EL (cell line): ENCODE measurements around the gene SLC26A4.
"Not testable (repeated sequence)": the region's sequence is repeated elsewhere in the genome, so short reads cannot be mapped to it uniquely, and the experiment has no call there.

Source experiments
- DNase-seq: peaks from one replicate; pipeline ENCODE4 v3.0.0-alpha.2; 2016

The SLC26A4 gene

DNA sequence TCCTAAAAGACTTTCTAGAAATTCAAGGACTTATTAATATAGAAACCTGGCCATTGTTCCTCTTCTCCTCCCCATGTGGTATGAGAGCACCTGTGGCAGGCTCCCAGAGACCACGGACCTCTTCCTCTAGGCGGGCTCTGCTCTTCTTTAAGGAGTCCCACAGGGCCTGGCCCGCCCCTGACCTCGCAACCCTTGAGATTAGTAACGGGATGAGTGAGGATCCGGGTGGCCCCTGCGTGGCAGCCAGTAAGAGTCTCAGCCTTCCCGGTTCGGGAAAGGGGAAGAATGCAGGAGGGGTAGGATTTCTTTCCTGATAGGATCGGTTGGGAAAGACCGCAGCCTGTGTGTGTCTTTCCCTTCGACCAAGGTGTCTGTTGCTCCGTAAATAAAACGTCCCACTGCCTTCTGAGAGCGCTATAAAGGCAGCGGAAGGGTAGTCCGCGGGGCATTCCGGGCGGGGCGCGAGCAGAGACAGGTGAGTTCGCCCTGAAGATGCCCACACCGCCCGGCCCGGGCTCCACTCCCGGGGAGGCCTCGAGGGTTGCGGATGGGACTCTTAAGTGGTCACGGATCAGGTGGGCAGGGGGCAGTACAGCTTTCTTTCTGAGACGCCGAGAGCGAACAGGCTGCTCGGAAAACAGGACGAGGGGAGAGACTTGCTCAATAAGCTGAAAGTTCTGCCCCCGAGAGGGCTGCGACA is at the start of gene SLC26A4:
Gene SLC26A4 (plus strand): TSS at position 448 of the 700 bp plus-strand sequence. CDS start 814 bp downstream, outside the sequence.
- peak; percentile 18 for DNase-seq

DNA sequence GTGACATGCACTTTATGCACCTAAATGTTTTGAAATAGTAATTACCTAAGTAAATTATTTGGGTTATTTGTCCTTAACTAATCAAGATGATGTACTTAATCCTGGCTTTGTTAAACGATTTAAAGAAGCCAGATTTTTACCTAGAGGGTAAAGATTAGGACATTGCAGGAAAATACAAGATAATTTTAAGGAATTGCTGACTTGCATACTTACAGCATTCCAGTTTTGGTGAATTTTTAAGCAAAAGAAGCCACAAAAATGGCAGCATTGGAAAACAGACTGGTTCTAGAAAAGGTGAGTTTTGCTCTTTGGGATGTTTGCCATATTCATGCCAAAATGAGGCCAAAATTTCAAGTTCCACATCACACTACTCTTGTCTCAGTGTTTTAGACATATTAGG is 47.2 kb upstream of the SLC26A4 start:
- no peak for DNase-seq

GRCh38 chr7:107613948-107614347 is 46.7 kb upstream of the SLC26A4 start:
- DNase-seq: no peak

- DNase-seq: peak; percentile 70
Observed at GRCh38 chr7:107614425-107614824, 46.2 kb upstream of the SLC26A4 start.

- no peak for DNase-seq
Observed at GRCh38 chr7:107615910-107616680, 44.5 kb upstream of the SLC26A4 start.

GRCh38 chr7:107622429-107622828 is 38.2 kb upstream of the SLC26A4 start:
- peak; percentile 72 for DNase-seq

DNA sequence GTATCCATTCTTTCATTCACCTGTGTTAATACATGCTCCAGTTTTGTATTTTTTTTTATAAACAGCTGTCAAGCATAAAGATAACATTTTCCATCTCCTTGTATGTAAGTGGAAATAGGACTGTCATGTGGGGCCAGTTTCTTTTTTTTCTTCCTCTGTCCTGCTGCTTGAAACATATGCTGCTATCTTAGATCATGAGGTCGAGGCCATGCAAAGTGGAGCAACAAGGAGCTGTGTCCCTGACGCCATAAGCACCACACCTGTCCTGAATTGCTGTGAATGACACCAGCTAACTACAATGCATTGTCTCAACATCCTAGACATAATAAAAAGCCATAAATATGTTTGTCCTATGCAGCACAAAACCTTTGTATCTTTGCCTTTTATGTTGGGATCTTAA is 37.7 kb upstream of the SLC26A4 start:
- no peak for DNase-seq

- DNase-seq: no peak
Observed at GRCh38 chr7:107627002-107627401, 33.6 kb upstream of the SLC26A4 start.

- no peak for DNase-seq
Observed at GRCh38 chr7:107628461-107629064, 32.1 kb upstream of the SLC26A4 start.

DNA sequence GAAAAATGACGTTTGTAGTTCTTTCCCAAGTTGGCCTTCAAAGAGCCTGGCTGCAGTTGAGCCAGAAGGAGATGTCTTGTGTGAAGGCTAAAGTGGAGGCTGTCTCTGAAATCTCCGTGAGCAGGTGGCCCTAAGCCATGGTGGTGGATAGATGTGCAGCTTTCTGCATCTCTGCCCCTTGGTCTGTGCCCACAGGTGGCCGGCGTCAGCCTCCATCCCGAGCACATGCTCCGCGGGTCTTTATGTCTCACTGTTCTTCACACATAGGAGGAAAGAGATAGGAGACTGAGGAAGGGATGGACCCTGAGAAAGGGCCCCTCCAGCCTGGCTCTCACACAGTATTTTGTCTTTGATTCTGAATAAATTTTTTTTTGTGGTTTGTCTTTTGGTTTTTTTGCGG is 30.3 kb upstream of the SLC26A4 start:
- DNase-seq: no peak

DNA sequence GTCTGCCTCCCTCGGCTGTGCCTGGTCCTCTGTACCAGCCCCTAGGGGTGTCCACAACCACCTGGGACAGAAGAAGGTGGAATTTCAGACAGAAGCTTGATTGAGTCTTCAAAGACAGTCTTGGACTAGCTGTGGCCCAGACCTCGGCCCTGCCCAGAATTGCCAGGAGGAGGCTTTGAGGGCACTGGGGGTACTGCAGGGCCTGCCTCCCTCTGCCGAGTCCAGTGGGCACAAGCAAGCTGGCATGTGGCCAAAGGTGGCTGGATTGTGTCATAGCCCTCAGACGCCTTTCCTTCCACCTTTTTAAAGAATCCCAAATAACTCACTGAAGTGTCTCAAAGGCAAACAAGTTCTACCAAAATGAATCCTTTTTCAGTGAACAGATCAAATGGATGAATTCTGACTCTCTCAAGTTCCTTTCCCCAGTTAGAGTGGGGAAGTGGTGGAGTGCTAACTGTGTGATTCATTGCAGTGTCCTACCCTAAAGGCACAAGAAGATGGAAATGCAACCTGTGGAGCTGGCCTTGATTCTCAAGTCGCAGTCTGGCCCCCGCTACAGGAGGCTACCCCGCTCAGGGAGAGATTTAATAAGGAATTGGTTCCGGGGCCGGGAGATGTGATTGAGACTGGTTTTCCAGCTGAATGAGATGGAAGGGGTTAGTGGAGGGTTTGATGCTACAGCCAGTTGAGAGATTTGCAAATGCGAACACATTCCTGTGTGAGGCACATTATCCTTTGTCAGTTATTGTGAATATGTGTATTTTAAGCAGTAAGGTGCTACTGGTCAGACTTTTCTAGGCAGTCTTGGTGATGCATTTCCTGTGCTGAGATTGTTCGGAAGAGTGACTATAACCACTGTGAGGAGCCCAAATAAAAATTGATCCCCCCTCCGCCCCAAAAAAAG is 28.8 kb upstream of the SLC26A4 start:
- DNase-seq: no peak

- DNase-seq: no peak
Observed at GRCh38 chr7:107632492-107632865, 28.1 kb upstream of the SLC26A4 start.

DNA sequence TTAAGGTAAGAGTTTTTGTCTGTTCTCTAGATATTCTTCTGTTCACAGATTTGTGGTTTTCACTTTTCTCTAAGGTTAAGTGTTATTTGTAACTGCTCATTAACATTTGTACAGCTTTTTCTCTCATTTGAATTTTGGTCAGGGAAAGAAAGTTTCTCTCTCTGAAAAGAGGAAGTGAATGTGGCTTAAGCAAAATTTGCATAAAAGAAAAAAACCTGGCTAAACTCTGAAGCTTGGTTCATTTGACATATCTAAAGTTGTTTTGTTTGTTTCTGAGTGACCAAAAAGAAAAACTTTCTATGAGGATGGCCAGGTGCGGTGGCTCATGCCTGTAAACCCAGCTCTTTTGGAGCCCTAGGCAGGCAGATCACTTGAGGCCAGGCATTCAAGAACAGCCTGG is 22.0 kb upstream of the SLC26A4 start:
- no peak for DNase-seq

- DNase-seq: not testable (repeated sequence)
Observed at GRCh38 chr7:107639070-107639469, 21.6 kb upstream of the SLC26A4 start.

DNA sequence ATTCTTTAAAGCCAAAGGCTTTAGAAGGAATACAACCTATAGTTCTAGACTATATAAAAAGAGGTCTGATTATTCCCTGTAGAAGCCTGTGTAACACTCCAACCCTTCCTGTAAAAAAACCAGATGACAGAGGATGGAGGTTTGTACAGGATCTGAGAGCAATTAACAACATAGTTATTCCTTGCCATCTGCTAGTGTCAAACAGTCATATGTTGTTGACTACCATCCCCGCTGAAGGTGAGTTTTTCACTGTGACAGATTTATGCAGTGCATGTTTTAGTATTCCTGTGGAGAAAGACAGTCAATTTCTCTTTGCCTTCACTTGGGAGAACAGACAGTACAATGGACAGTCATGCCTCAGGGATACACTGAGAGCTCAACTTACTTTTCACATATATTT is 19.0 kb upstream of the SLC26A4 start:
- no peak for DNase-seq

DNA sequence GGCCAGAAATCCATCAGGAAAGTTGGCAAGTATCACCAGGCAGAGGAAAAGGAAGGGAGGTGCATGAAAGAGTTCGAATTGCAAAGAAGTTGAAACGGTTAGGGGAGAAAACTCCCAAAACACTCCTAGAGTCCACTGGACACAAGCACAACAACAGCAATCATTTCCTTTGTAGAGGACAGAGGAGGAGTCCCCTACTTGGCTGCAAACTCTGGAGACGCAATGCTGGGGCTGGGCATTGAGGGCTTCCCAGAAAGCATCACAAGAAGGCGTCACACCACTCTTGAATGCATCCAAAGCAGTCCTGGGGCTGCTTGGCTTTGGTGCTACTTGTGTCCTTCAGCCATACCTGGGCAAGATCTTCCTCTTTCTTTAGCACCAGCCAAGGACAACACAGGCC is 18.1 kb upstream of the SLC26A4 start:
- DNase-seq: no peak

GRCh38 chr7:107643407-107643806 is 17.2 kb upstream of the SLC26A4 start:
- peak; percentile 76 for DNase-seq

GRCh38 chr7:107643938-107644308 is 16.7 kb upstream of the SLC26A4 start:
- DNase-seq: no peak

DNA sequence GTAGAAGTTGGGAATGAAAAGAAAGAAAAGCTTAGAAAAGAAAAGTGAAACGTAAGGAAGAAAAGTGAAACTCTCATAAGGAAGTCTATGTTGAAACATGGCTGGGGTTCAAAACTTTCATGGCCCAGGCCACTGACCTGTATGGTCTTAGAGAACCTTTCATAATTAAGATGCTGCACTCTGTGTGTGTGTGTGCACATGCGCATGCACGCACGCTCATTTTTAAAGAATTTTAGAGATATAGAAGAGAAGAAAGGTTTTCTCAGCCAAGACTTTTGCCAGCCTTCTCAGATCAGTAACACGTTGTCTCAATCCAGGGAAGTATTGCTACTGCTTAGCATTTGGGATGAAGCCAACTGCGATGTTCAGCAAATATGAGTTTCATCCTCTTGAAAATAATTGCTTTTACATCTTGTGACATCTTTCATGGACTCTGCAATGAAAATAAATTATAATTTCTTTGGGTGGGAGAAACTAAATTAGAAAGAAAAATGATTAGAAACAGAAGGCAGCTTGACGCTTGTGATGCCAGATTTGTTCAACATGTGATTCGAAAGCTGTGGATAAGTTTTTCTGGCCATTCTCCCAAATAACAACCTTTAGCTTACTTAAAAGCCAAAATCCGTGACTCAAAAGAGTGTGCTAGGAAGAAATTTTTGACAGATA is 16.2 kb upstream of the SLC26A4 start:
- no peak for DNase-seq

DNA sequence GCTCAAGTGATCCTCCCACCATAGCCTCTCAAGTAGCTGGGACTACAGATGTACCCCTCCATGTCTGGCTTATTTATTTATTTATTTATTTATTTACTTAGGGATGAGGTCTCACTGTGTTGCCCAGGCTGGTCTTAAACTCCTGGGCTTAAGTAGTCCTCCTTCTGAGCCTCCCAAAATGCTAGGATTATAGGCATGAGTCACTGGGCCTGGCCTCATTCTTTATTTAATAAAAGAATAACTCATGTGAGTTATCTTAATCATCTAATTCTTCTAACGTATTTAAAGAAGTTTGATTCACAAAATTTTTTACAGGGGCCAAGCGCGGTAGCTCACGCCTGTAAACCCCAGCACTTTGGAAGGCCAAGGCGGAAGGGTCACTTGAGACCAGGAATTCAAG is 8.0 kb upstream of the SLC26A4 start:
- DNase-seq: no peak

- DNase-seq: no peak
Observed at GRCh38 chr7:107658467-107658866, 2.2 kb upstream of the SLC26A4 start.

DNA sequence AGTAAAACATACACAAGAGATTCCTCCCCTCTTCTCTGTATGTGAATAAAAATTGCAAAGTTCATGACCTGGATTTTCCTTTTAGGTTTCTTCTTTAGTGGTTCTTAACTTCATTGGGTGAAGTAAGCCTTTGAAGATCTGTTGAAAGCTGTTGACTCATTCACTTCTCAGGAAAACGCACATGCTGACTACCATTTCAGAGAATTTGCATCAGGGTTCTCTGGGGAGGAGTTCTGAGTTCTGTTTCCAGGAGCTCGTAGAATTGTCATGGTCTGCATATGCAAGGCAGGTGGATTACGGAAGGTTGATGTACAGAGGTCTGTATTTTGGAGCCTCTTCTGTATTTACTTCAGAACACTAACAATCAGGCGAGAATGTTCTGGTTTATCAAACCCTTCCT is 962 bp upstream of the SLC26A4 start:
- DNase-seq: peak; percentile 72
